Cerebellar cortex (tissue), 1 donor: ENCODE data around the gene GAB1.
A peak's percentile ranks its signal among the peaks of the same experiment; 100 is the strongest.

ENCODE experiments used
- DNase-seq: peaks from one replicate; pipeline ENCODE4 v3.0.0-alpha.2; 2015; ENCODE audit warnings: low spot score

The GAB1 gene

DNA sequence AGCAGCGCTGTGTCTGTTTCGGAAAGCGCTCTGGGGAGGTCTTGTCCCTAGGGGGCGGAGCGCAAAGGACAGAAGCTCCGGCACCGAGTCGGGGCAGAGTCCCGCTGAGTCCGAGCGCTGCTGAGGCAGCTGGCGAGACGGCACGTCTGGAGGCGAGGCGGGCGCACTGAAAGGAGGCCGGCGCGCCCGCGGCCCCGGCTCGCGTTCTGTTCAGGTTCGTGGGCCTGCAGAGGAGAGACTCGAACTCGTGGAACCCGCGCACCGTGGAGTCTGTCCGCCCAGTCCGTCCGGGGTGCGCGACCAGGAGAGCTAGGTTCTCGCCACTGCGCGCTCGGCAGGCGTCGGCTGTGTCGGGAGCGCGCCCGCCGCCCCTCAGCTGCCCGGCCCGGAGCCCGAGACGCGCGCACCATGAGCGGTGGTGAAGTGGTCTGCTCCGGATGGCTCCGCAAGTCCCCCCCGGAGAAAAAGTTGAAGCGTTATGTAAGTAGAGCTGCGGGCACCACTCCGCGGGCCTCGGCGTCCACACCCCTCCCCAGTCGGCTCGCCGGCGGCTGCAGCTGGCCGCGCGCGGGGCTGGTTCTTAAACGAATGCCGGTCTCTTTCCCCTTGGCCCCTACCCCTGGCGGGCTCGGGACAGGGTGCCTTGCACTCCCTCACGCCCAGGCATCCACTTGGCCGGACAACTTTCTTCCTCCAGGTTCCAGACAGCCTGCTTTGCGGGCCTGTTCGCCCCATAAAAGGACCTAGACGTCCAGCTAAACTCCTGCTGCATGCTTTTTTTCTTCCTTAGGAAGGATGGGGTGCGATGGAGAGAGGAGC, at the start of gene GAB1:
GAB1 (plus strand) TSS at position 96 of the 819 bp plus-strand sequence; CDS start at position 409, 313 bp downstream.
- peak; percentile 62 for DNase-seq

DNA sequence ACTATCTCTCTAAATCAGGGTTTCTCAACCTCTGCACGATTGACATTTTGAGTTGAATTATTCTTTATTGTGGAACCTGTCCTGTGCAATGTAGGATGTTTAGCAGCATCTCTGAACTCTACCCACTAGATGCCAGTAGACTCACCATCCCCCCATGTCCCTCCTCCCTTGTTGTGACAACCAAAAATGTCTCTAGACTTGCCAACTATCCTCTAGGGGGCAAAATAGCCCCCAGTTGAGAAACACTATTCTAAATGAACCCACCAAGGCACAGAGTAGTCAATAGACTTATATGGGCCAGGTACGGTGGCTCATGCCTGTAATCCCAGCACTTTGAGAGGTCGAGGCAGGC, 49.1 kb upstream of the GAB1 start:
- no peak for DNase-seq

GRCh38 chr4:143288171-143288570, 48.5 kb upstream of the GAB1 start:
- DNase-seq, result no peak

GRCh38 chr4:143289370-143289769, 47.3 kb upstream of the GAB1 start:
- no peak for DNase-seq

- DNase-seq, result no peak
Observed at GRCh38 chr4:143291314-143291713, 45.4 kb upstream of the GAB1 start.

DNA sequence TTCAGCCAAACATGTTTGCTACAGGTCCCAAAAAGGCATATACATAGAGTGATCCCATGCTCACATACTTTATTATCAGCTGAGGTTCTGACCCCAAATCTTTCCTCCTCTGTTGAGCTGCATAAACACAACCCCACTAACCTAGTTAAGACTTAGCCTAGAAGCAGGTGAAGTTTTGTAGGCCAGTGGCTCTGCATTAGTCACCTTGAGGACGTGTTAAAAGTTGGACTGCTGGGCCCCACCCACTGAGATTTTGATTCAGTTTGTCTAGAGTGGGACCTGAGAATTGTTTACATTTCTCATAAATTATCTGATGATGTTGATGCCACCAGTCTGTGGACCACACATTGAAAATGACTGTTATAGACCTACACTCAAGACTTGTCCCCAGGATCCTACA, 43.8 kb upstream of the GAB1 start:
- DNase-seq, result no peak

DNA sequence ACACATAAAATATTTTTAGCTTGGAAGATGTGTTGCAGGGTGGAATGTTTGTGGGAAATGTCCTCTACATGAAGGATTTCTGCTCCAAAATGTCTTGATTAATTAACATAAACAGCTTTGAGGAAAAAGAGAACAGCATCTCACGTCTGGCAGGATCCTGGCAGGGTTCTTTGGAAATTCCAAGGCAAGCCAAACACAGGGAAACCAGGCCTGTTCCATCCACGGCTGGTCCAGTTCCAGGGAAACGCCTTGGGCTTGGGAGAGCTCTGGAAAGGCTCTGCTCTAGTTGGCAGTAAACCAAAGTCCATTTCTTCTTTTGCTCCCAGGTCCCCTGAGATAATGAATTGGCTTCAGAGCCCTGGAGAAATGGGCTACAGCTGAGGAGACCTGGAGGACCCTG, 42.4 kb upstream of the GAB1 start:
- peak; percentile 76 for DNase-seq

DNA sequence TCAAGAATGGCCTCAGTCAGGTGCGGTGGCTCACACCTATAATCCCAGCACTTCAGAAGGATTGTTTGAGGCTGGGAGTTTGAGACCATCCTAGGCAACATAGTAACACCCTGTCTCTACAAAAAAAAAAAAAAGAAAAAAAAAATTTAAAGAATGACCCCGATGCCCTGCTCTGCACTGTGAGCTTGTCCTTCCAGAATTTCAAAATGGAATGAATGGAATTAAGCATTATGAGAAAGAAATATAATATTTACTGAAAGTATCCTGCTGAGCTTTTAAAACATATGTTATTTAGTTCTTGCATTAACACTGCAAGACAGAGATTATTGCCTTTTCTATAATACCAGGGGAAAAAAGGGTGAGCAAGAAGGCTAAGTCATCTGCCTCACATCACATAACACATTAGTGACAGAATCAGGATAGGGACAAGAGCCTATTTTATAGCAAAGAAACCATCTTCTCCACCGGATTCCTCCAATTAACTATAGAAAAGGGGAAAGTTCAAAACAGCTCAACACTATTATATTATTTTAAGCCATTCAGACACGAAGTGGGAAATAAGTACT, 41.9 kb upstream of the GAB1 start:
- no peak for DNase-seq

GRCh38 chr4:143296397-143297067, 40.1 kb upstream of the GAB1 start:
- DNase-seq, result no peak

DNA sequence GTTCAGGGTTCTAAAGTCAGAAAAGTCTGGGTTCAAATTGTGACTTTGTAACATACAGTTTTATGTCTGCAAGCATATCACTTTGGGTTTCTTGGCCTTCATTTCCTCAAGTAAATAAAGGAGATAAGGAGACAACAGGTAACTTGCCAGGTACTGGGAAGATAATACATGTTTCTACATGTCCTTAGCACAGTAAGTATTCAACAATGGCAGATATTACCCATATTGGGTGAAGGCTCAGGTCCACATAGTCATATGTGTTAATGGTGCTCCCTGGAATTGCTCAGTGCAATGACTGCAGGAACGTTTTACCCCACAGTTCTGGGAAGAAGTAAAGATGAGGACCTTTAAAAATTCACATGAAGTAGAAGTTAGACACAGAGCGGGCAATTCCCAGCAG, 35.8 kb upstream of the GAB1 start:
- no peak for DNase-seq

GRCh38 chr4:143302536-143302935, 34.1 kb upstream of the GAB1 start:
- no peak for DNase-seq

DNA sequence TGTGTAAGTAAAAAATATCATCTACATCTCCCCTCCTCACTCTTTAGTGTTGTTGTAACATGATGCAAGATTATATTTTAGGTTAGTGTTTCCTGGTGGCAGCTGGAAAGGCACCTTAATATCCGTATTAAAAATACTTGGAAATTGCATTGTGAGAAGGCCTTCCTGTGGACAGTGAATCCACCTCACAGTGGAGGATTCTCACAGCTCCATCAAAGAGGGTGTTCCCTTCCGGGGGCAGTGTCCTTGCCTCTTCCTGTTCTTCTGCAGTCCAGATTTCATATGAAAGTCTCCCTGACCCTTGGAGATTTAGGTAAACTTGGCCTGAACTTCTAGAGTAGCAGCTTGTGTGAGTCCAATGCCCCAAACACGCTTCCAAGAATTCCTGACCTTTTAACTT, 29.9 kb upstream of the GAB1 start:
- no peak for DNase-seq

GRCh38 chr4:143307531-143307930, 29.1 kb upstream of the GAB1 start:
- DNase-seq, result no peak

GRCh38 chr4:143308377-143308776, 28.3 kb upstream of the GAB1 start:
- DNase-seq, result no peak

DNA sequence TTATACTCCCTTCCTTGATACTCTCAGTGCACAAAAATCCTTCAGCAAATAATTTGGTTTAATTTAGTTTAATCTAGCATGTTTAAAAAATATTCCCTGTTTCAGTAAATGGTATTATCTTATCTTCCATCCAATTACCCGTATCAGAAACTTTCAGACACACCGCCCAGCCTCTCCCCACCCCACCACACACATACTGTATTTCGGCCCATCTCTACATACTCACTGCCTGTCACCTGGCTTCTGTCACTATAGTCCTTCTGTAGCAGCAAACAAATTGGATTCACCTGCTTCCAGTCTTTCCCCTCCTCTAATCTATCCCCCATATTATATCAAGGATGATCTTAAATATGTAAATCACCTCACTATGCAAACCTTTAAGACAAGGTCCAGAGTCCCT, 24.8 kb upstream of the GAB1 start:
- DNase-seq, result no peak

GRCh38 chr4:143313521-143313920, 23.2 kb upstream of the GAB1 start:
- DNase-seq, result no peak

DNA sequence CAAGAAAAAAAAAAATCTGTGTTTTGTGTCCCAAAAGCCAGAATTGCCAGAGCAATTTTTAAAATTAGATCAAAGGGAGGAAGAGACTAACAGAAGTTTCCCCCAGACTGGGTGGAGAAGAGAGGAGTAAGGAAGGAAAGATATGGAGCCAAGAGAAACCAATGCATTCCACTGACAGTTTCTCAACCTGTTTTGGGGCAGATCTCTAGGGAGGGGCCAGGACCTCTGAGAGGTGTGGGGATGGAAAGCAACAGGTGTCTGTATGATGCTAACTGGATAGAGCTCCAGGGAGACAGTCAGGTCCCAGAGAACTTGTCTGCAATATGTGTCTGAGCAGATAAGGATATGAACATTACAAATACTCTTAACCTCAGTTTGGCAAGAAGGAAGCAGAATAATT, 22.7 kb upstream of the GAB1 start:
- DNase-seq, result no peak

- DNase-seq, result no peak
Observed at GRCh38 chr4:143320113-143320512, 16.6 kb upstream of the GAB1 start.

- DNase-seq, result no peak
Observed at GRCh38 chr4:143326735-143327134, 9.9 kb upstream of the GAB1 start.

GRCh38 chr4:143329985-143330384, 6.7 kb upstream of the GAB1 start:
- DNase-seq, result no peak

- peak; percentile 85 for DNase-seq
Observed at GRCh38 chr4:143335979-143336780, 496 bp upstream of the GAB1 start.

DNA sequence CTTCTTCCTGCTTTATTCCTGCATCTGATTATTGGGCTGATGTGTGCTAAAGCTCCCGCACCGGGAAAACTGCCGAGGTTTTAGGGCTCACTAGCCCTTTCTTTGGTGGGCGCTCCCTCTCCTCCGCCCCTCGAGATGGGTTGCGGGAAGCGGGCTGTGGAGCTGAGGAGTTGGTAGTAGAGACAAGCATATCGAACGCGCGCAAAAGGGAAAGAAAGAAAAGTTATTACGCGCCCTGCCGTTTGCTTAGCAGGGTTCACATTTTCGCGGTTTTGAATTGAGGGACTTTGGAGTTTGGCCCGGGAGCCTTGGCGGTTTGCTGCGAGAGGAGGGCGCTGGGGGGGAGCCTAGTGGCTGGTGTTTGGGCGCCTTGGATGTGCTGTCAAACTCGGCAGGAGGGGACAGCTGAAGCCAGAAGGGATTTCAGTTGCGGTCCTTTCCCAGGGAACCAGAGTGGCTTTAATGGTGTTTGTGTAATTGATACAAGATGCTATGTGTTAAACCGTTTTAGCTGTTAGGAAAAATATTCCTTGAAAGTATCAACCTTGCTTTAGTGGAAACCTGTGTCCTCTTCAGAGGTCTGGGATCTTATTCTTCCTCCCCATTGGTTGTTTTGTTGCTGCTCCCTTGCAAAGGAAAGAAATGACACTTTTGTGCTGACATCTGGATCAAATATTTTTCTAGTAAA, 1.1 kb downstream of the GAB1 start:
- peak; percentile 42 for DNase-seq
